Measurements from ENCODE around the gene ECEL1. TPM values are rescaled to one million over a fixed set of nuclear protein-coding genes. Genes with fewer than 3 reads are reported as not detected.
"Not testable (repeated sequence)": the region's sequence is repeated elsewhere in the genome, so short reads cannot be mapped to it uniquely, and the experiment has no call there.

Gene ECEL1
- total and polyA plus RNA-seq, 8 donors, result 0.35 to 1.1 TPM; not detected in 6

- TF ChIP-seq POLR2AphosphoS5 (IDR thresholded peaks at IDR 0.05), result no peak
- peak in 5 of 7 experiments; percentile 17 to 43 (median 33) for TF ChIP-seq CTCF (IDR thresholded peaks at IDR 0.05)
- TF ChIP-seq POLR2A (IDR thresholded peaks at IDR 0.05), result no peak
- no peak for TF ChIP-seq EP300 (IDR thresholded peaks at IDR 0.05)
- Histone ChIP-seq H3K27me3 (peaks cover 0 to 6% (median 3%) of the 10 kb centered on the region in 3 donors), H3K4me3 (no peak overlapping the region), H3K9me3 (no peaks in the 10 kb centered on the region), H3K4me1 (peaks cover 0 to 5% (median 0%) of the 10 kb centered on the region in 4 donors), H3K27ac (no peak overlapping the region), H3K36me3 (no peaks in the 10 kb centered on the region)
- intact Hi-C loops (cut with DNase I; ENCODE audit: low total_unique reads), result no loop called here
- DNase-seq, result peak; percentile 57 to 65
- WGBS, 5 donors, result 74 to 81% (median 78%) methylated on average over 16 to 21 of the region's 21 CpGs
Observed at GRCh38 chr2:232444409-232445148, 43.1 kb downstream of the ECEL1 start.

DNA sequence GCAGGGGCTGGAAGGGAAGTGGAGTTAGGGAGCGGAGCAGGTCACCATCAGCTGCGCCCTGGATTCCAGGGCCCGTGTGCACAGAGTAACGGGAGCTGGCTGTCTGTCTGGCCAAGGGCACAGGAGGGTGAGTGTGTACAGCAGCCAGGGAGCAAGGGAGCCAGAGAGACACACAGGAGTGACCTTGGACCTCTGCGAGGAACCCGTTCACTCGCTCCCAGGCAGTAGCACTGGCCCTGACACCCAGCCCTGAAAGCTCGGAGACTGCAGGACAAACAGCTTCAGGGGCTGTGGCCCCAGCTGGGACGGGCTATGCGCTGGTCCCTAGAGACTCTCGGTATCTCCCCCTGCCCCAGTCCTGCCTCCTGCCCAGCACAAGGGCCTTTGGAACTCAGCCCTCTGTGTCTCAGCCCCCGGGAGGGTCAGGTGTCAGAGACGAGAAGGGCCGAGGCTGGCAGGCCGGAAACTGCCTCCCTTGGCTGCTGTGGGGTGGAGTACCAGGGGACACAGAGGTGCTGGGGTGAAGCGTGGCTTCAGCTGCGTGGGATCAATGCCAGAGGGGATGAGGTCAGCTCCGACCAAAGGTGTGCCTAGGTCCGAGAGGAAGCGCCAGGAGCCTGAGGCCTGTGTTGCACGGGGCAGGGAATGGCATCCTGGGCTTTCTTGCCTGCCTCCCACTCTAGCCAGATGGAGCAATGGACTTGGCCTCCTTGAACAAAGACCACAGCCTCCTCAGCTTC lies 43.8 kb downstream of the ECEL1 start:
- DNase-seq; H3K4me3 ChIP-seq; intact Hi-C loops (cut with DNase I; ENCODE audit: low total_unique reads); H3K4me1 ChIP-seq; H3K27ac ChIP-seq; H3K9me3 ChIP-seq; H3K36me3 ChIP-seq: not testable (repeated sequence)
- 62 to 73% (median 68%) methylated on average over 6 to 16 of the region's 21 CpGs for WGBS, 5 donors
- H3K27me3 ChIP-seq, result peaks cover 0 to 12% (median 3%) of the 10 kb centered on the region in 3 donors

DNA sequence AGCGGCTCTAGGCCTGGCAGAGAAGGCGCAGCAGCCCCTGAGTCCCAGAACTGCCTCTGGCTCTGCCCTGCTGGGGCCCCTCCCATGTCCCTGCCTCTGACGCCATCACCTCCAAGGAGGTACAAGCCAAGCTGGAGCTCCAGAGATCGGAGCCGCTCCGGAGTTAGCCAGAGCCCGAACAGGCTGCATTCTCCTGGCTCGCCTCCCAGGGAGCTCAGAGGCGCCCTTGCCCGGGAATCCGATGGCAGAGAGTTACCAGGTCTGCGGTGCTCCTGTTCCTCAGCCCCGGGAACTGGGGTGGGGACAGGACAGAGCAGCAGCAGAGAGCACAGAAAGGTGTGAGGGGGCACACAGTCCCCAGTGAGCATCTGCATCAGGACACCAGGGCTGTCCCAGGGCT lies 44.6 kb downstream of the ECEL1 start:
- H3K4me3 ChIP-seq; H3K9me3 ChIP-seq; H3K4me1 ChIP-seq; intact Hi-C loops (cut with DNase I; ENCODE audit: low total_unique reads); H3K27ac ChIP-seq; DNase-seq; H3K36me3 ChIP-seq: not testable (repeated sequence)
- WGBS, 5 donors, result 72 to 87% (median 73%) methylated on average over 7 to 11 of the region's 13 CpGs; no CpG with 5 or more reads in 1 of the 5 donors
- peaks cover 0 to 14% (median 3%) of the 10 kb centered on the region in 3 donors for H3K27me3 ChIP-seq

GRCh38 chr2:232442431-232442830 lies 45.2 kb downstream of the ECEL1 start:
- H3K9me3 ChIP-seq; intact Hi-C loops (cut with DNase I; ENCODE audit: low total_unique reads); DNase-seq; H3K36me3 ChIP-seq; H3K4me3 ChIP-seq; H3K27ac ChIP-seq; H3K4me1 ChIP-seq: not testable (repeated sequence)
- WGBS, 5 donors, result 50 to 78% (median 68%) methylated on average over 9 to 13 of the region's 13 CpGs
- peaks cover 0 to 14% (median 3%) of the 10 kb centered on the region in 3 donors for H3K27me3 ChIP-seq

DNA sequence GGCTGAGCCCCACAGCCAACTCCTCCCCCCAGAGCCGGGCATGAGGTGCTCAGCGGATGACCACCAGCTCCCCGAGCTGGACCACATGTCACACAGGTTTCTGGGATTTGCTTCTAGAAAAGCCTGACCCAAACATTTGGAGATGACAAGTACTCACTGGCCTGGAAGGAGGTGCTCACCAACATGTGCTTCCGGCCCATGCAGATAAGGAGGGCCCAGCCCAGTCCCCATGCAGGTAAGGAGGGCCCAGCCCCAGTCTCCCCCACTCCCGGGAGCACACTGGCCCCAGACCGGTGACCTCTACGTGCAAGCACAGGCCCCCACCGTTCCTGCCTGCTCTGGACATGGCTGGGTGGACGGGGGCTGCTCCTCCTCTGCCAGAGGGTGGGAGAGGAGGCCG lies 45.7 kb downstream of the ECEL1 start:
- intact Hi-C loops (cut with DNase I; ENCODE audit: low total_unique reads); H3K36me3 ChIP-seq; H3K4me1 ChIP-seq; H3K27ac ChIP-seq; H3K4me3 ChIP-seq; H3K9me3 ChIP-seq; DNase-seq: not testable (repeated sequence)
- WGBS, 5 donors, result 77 to 95% (median 84%) methylated on average over 4 to 9 of the region's 10 CpGs
- H3K27me3 ChIP-seq, result peaks cover 0 to 14% (median 3%) of the 10 kb centered on the region in 3 donors

GRCh38 chr2:232441147-232441651 lies 46.4 kb downstream of the ECEL1 start:
- WGBS, 5 donors, result 72 to 81% (median 77%) methylated on average over 11 to 12 of the region's 12 CpGs
- H3K27ac ChIP-seq, result no peak overlapping the region
- TF ChIP-seq POLR2A (IDR thresholded peaks at IDR 0.05) (no peak), EP300 (IDR thresholded peaks at IDR 0.05) (no peak), CTCF (IDR thresholded peaks at IDR 0.05) (no peak), POLR2AphosphoS5 (IDR thresholded peaks at IDR 0.05) (no peak)
- H3K27me3 ChIP-seq, result peaks cover 0 to 14% (median 3%) of the 10 kb centered on the region in 3 donors
- no peak for DNase-seq
- peaks cover 0 to 5% (median 0%) of the 10 kb centered on the region in 4 donors for H3K4me1 ChIP-seq
- no peaks in the 10 kb centered on the region for H3K36me3 ChIP-seq
- intact Hi-C loops (cut with DNase I; ENCODE audit: low total_unique reads), result no loop called here
- H3K4me3 ChIP-seq, result no peak overlapping the region
- no peaks in the 10 kb centered on the region for H3K9me3 ChIP-seq

All from stomach (tissue), 9 donors.